ENCODE results near the gene MAGEA2.
"Not testable (repeated sequence)": the region's sequence is repeated elsewhere in the genome, so short reads cannot be mapped to it uniquely, and the experiment has no call there.

The MAGEA2 gene

GRCh38 chrX:152706500-152706899 lies 47.1 kb downstream of the MAGEA2 start:
- not testable (repeated sequence) for DNase-seq

GRCh38 chrX:152700390-152700789 lies 53.3 kb downstream of the MAGEA2 start:
- DNase-seq = not testable (repeated sequence)

All from NCI-H1436 (cell line).